Stimulated activated CD8-positive, alpha-beta memory T cell treated with anti-CD3 and anti-CD28 coated beads, Interleukin-2, amount 100 ng/mL, for 48 hours (primary cell): Measurements from ENCODE around the gene DARS1.

Experiments
- DNase-seq, 2 donors: peaks; one replicate each; pipeline ENCODE4 v3.0.0-alpha.2; 2020; ENCODE audit warnings: low read depth in 2 of 2

Gene DARS1

GRCh38 chr2:135985018-135985825 lies at the start of gene DARS1:
TSS of gene DARS1 (minus strand) at chr2:135985626. CDS start at chr2:135985468, 158 bp downstream.
- DNase-seq, result peak; percentile 74 to 77

GRCh38 chr2:136034629-136035028 lies 49.2 kb upstream of the DARS1 start:
- no peak for DNase-seq

DNA sequence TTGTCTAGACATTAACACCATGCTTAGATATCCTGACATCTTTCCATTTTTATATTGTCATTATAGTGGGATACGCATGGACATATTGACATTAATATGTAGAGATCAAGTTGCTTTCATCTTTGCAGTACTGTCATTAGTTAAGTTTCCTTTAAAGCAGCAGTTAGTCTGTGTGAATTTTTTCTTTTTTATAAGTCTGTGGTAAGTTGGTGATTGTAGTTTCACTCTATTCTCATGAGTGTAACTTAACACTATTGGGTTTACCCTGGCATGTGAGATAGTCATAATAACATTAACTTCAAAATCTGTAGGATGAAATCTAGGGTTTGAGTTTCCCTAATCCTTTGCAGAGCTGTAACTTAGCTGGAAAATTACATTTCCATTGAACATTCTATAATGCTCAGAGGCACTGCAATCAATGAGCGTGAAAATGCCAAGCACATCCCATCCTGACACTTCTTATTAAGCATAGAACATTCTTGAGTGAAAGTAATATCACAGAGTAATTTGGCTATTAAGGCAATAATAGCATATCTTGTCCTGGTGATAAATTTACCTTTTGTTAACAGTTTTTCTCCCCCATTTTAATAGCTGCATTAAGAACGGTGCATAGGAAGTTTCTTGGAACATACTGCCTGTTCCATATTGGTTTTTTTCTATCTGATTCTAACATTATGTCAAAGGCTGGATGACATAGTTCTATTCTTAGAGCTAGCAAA lies 47.5 kb upstream of the DARS1 start:
- DNase-seq, result no peak

- DNase-seq, result no peak
These were observed 46.8 kb upstream of the DARS1 start for GRCh38 chr2:136032192-136032591.

DNA sequence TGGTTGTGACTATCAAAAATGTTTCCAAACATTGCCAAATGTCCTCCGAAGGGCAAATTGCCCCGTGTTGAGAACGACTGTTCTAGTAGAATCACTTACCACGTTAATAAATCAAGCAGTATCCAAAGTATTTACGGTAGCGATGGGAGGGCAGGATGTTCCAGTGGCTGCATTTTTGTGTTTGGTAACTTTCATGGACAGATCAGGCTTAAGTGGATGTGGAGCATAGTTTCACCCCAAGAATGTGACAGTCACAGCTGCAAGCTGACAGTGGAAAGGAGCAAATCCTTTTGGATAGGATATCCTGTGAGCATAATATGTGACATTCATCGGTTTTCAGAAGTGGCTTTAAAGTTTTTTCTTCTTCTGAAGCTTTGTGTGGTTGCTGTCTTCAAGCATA lies 46.3 kb upstream of the DARS1 start:
- DNase-seq, result no peak

DNA sequence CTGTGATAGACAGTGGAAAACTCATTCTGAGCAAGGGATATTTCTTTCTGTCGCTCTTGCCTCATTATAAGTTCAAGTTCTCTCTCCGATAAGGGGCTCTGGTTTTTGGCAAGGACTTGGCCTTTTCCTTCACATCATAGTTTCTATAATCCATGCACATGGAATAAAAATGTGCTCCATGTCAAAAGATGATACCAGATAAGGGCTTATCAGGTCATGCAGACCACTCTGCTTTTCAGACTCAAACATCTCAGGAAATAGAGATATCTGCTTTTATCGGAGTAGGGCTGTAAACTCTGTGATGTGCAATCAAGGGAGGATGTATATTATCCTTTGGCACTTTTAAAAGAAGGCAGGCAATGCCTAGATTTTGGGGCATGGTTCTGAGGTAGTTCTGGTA lies 45.0 kb upstream of the DARS1 start:
- no peak for DNase-seq

- no peak for DNase-seq
These were observed 43.7 kb upstream of the DARS1 start for GRCh38 chr2:136029149-136029548.

GRCh38 chr2:136028001-136028400 lies 42.6 kb upstream of the DARS1 start:
- no peak for DNase-seq

DNA sequence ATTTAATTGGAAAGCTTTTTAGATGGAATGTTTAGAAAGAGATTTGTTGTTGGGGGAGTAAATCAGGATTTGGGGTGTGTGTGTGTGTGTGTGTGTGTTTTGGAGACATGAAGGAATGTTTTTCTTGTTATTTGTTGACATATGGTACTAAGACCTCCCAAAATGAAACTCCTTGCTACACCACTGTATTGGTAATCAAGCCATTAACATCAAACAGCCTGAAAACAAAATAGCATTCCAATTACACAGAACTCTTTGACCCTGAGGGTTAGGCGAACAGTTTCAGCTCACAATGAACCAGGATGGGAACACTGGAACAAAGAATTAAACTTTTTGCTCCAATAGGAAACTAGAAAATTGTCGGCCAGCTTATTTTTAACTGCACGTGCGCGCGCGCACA lies 41.7 kb upstream of the DARS1 start:
- DNase-seq, result no peak

GRCh38 chr2:136025057-136025973 lies 39.9 kb upstream of the DARS1 start:
- DNase-seq, result no peak

- DNase-seq, result no peak
These were observed 39.2 kb upstream of the DARS1 start for GRCh38 chr2:136024616-136025015.

DNA sequence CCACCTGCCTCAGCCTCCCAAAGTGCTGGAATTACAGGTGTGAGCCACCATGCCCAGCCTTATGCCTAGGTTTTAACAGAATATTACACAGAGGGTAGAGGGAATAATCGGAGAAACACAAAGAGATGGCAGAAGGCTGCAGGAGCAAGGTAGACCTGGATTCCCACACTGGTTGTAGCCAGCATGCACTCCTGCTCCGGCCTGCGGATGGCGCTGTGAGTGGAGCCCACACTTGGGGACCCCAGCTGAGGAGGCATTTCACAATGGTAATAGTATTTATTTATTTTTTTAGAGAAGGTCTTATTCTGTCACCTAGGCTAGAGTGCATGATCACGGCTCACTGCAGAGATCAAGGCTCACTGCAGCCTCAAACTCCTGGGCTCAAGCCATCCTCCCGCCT lies 38.8 kb upstream of the DARS1 start:
- no peak for DNase-seq

DNA sequence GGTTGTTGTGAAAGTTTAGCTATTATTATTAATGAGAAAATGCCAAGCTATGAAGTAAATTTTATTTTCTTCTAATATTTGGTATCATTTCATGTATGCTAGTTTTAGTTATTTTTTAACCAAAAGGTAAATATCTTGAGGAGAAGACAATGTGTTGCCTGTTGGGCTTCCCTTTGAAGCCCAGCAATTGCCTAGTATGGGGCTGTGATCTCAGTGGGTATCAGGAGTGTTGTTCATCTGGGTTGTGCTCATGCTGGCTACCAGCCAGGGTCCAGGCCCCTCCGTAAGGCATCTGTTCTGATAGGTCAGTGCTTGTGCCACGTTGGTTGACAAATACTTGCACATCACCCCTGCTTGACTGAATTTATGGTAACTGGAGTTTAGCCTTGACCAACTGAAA lies 38.0 kb upstream of the DARS1 start:
- DNase-seq, result no peak

GRCh38 chr2:136022396-136023146 lies 37.1 kb upstream of the DARS1 start:
- DNase-seq, result no peak

GRCh38 chr2:136021976-136022375 lies 36.5 kb upstream of the DARS1 start:
- DNase-seq, result no peak

- no peak for DNase-seq
These were observed 36.0 kb upstream of the DARS1 start for GRCh38 chr2:136021406-136021805.

DNA sequence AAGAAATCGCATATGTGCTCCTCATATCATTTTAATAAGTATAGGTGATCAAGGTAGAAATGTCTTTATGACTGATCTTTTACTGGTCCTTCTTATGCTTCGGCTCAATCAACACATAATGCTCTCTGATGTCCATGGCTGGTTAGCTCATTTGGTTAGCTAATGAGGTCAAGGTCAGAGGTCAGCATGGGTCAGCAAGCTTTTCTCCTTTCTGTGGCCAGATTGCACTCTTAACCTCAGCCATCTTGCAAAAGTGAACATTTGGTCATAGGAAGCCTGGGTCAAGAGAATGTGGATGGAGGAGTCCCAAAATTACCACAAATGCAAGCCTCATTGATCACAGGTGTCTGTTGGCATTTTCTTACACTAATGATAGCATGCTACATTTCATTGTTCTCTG lies 35.4 kb upstream of the DARS1 start:
- DNase-seq, result no peak

- DNase-seq, result no peak
These were observed 34.4 kb upstream of the DARS1 start for GRCh38 chr2:136019825-136020224.

DNA sequence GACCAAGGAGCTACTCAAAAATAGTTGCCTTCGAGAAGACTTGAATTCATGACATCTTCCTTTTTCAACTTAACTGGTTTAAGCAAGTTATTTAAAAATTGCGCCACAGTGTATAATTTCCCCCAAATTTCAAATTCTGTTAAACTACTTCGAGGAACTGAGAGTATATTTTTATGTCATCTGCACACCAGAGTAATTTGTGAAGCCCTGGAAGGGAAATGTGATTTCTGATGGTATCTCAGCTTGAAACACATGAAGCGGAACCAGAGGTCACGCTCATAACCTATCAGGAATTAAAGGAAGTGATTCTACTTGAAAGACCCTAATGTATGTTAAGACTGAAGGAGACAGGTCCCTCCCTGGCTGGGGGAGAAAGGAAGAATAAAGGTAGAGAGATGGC lies 33.9 kb upstream of the DARS1 start:
- no peak for DNase-seq

- no peak for DNase-seq
These were observed 32.4 kb upstream of the DARS1 start for GRCh38 chr2:136017786-136018185.

DNA sequence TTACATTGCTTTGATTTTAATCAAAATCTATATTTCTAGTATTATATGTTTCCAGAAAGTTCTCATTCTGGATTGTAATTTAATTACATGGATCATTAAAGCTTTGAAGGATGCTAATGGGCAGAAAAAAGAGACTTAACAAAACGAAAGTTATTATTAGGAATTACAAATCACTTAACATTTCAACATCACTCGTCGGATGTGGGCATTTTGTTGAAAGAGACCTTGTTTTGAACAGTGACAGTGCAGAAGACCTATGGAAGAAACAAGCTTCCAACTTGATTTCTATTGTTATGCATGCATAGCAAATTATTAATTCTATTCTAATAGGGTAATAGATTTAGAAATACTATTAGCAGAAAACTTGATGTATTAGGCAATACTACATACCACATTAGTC lies 31.4 kb upstream of the DARS1 start:
- no peak for DNase-seq

GRCh38 chr2:136016427-136016826 lies 31.0 kb upstream of the DARS1 start:
- no peak for DNase-seq
